Endothelial cell of umbilical vein (primary cell): ENCODE data around the gene SIAH2.

Experiments
- EZH2 ChIP-seq: IDR thresholded peaks from 2 replicates; pipeline ENCODE4 v1.6.1; 2012; ENCODE audit warnings: borderline replicate concordance, low read depth, mild to moderate bottlenecking, moderate library complexity, low read length, inconsistent platforms; ENCODE audit not compliant: severe bottlenecking
- JUN ChIP-seq: IDR thresholded peaks from 2 replicates; pipeline ENCODE4 v1.6.1; 2011; ENCODE audit warnings: borderline replicate concordance, low read depth; ENCODE audit not compliant: insufficient read length, insufficient read depth
- MYC ChIP-seq: IDR thresholded peaks from one replicate; pipeline ENCODE4 v1.6.1; 2011; ENCODE audit warnings: mild to moderate bottlenecking, low read depth, low read length
- POLR2A ChIP-seq: IDR thresholded peaks from 2 replicates; pipeline ENCODE4 v1.6.1; 2012; ENCODE audit warnings: low read depth, mild to moderate bottlenecking, control low read depth, low read length
- POLR2AphosphoS5 ChIP-seq: IDR thresholded peaks from 2 replicates; pipeline ENCODE4 v1.6.1; 2012; ENCODE audit warnings: low read depth, mild to moderate bottlenecking, control low read depth, low read length, moderate library complexity; ENCODE audit not compliant: insufficient read depth
- TF ChIP-seq, protein P1 (sequence below), 2 donors: IDR thresholded peaks; 1 replicate in 1 of 2; 2 replicates in 1 of 2; pipeline ENCODE4 v1.5.1; 2011; ENCODE audit warnings: low read length in 2 of 2, mild to moderate bottlenecking in 2 of 2, moderate library complexity in 2 of 2, control low read depth in 1 of 2, inconsistent platforms in 1 of 2, low read depth in 1 of 2; ENCODE audit not compliant: insufficient read depth in 1 of 2; ENCODE audit errors: extremely low read depth in 1 of 2

DNA sequence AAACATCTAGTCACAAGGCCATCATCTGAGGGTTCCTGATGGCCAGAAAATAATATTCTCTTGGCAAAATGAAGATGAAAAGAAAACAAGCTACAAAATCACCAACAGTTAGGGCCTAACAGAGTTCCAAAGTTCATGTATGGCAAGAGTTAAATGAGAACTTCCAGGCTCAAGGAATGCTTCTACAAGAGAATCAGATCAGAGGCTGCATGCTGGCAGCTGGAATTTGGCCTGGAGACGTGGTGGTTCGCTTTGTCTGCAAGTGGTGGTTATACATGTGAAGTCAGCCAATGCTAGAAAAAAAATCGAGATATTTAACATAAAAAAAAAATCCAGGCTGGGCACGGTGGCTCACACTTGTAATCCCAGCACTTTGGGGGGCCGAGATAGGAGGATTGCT lies 5.6 kb downstream of the SIAH2 start:
- TF ChIP-seq POLR2A (no peak), POLR2AphosphoS5 (no peak), EZH2 (no peak), MYC (no peak), JUN (no peak)
- TF ChIP-seq, protein P1, sequence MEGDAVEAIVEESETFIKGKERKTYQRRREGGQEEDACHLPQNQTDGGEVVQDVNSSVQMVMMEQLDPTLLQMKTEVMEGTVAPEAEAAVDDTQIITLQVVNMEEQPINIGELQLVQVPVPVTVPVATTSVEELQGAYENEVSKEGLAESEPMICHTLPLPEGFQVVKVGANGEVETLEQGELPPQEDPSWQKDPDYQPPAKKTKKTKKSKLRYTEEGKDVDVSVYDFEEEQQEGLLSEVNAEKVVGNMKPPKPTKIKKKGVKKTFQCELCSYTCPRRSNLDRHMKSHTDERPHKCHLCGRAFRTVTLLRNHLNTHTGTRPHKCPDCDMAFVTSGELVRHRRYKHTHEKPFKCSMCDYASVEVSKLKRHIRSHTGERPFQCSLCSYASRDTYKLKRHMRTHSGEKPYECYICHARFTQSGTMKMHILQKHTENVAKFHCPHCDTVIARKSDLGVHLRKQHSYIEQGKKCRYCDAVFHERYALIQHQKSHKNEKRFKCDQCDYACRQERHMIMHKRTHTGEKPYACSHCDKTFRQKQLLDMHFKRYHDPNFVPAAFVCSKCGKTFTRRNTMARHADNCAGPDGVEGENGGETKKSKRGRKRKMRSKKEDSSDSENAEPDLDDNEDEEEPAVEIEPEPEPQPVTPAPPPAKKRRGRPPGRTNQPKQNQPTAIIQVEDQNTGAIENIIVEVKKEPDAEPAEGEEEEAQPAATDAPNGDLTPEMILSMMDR (IDR thresholded peaks at IDR 0.05; ENCODE audit: extremely low read depth in 1 of 2, insufficient read depth in 1 of 2, low read depth in 1 of 2, low read length in 2 of 2) = no peak
